PC-3 (cell line): ENCODE data around the gene DTNBP1. TPM values are rescaled to one million over a fixed set of nuclear protein-coding genes. Genes with fewer than 3 reads are reported as not detected.

ENCODE experiments used
- ATAC-seq: fragments of 200-7000 bp; cut with Tn5 transposase; 2 replicates; pipeline ENCODE4 v1.9.1; 2020; ENCODE audit warnings: mild to moderate bottlenecking, moderate library complexity
- BruUV-seq: library from RNA; stranded (reverse); fragments of 400-500 nt; replicated peaks from 2 replicates; lab custom pipeline; 2021; lab: Mats Ljungman, UMichigan
- CTCF ChIA-PET: fragments of 300-600 bp; sonication (Branson Sonifier 250); formaldehyde crosslinking; loops from one replicate; lab custom pipeline; 2022; ENCODE audit warnings: antibody characterized with exemption; lab: Charles Lee
- POLR2A ChIA-PET: fragments of 300-600 bp; sonication (Branson Sonifier 250); formaldehyde crosslinking; loops from one replicate; lab custom pipeline; 2022; ENCODE audit warnings: antibody characterized with exemption; ENCODE audit not compliant: unreplicated experiment; lab: Charles Lee
- DNase-seq: peaks from one replicate; pipeline ENCODE4 v3.0.0-alpha.2; 2015
- H2AFZ ChIP-seq: fragments of 300-600 bp; sonication (generic); 2 replicates; pipeline ENCODE4 v1.6.0; 2016; ENCODE audit warnings: antibody characterized with exemption, low read length
- H3F3A ChIP-seq: fragments of 300-600 bp; sonication (generic); one replicate; pipeline ENCODE4 v1.6.0; 2017; ENCODE audit warnings: antibody characterized with exemption, low read length, control low read depth, mild to moderate bottlenecking; ENCODE audit not compliant: unreplicated experiment
- H3K27ac ChIP-seq: fragments of 300-600 bp; sonication (generic); 2 replicates; pipeline ENCODE4 v1.5.1; 2016; ENCODE audit warnings: mild to moderate bottlenecking, low read length
- H3K27me3 ChIP-seq: fragments of 300-600 bp; sonication (generic); 2 replicates; pipeline ENCODE4 v1.6.1; 2016; ENCODE audit warnings: low read length, mixed read lengths
- H3K36me3 ChIP-seq: fragments of 300-600 bp; sonication (generic); 2 replicates; pipeline ENCODE4 v1.6.1; 2016; ENCODE audit warnings: low read depth, mixed run types, low read length, mixed read lengths
- H3K4me1 ChIP-seq: fragments of 300-600 bp; sonication (generic); 2 replicates; pipeline ENCODE4 v1.5.1; 2016; ENCODE audit warnings: low read length; ENCODE audit not compliant: insufficient read depth
- H3K4me2 ChIP-seq: fragments of 300-600 bp; sonication (generic); 2 replicates; pipeline ENCODE4 v1.6.0; 2016; ENCODE audit warnings: low read length
- H3K4me3 ChIP-seq: fragments of 300-600 bp; sonication (generic); 2 replicates; pipeline ENCODE4 v1.5.1; 2016; ENCODE audit warnings: mild to moderate bottlenecking, low read length, mixed read lengths
- H3K79me2 ChIP-seq: fragments of 300-600 bp; sonication (generic); 2 replicates; pipeline ENCODE4 v1.6.1; 2017; ENCODE audit warnings: low read length, mixed read lengths
- H3K9ac ChIP-seq: fragments of 300-600 bp; sonication (generic); 2 replicates; pipeline ENCODE4 v1.6.0; 2016; ENCODE audit warnings: mild to moderate bottlenecking, low read length
- H3K9me2 ChIP-seq: fragments of 300-600 bp; sonication (generic); replicated peaks from 2 replicates; pipeline ENCODE4 v1.6.1; 2016; ENCODE audit warnings: mixed run types, low read length, mixed read lengths
- H3K9me3 ChIP-seq: fragments of 300-600 bp; sonication (generic); 2 replicates; pipeline ENCODE4 v1.6.1; 2016; ENCODE audit warnings: low read length, mixed read lengths
- H4K20me1 ChIP-seq: fragments of 300-600 bp; sonication (generic); 2 replicates; pipeline ENCODE4 v1.6.1; 2016; ENCODE audit warnings: low read length, mixed read lengths
- CTCF ChIP-seq: fragments of 300-600 bp; sonication (generic); conservative IDR thresholded peaks from 2 replicates; pipeline ENCODE4 v1.5.1; 2017; ENCODE audit warnings: antibody characterized with exemption, low read depth, mild to moderate bottlenecking, low read length
- EZH2 ChIP-seq: fragments of 300-600 bp; sonication (generic); IDR thresholded peaks from one replicate; pipeline ENCODE4 v1.6.1; 2017; ENCODE audit warnings: antibody characterized with exemption, mild to moderate bottlenecking, low read length; ENCODE audit not compliant: unreplicated experiment
- EZH2phosphoT487 ChIP-seq: fragments of 300-600 bp; sonication (generic); IDR thresholded peaks from 2 replicates; pipeline ENCODE4 v1.6.1; 2018; ENCODE audit warnings: mild to moderate bottlenecking, antibody characterized with exemption, low read length, borderline replicate concordance
- intact Hi-C: fragments of 100-400 bp; cut with micrococcal nuclease; formaldehyde crosslinking; loops from 2 replicates; pipeline ENCODE4 v1.9.0; 2023
- total RNA-seq: library from RNA; depleted of rRNA; stranded (reverse); fragments of >200 nt; gene quantifications from 2 replicates; pipeline ENCODE4 v1.2.3, GENCODE V29; 2014

DTNBP1 gene
- total RNA-seq, 1 experiment from 2014 or later = 7.9 TPM

- Histone ChIP-seq H3K79me2 (no peaks in the 10 kb centered on the region), H3F3A (no peaks in the 10 kb centered on the region), H3K27me3 (no peaks in the 10 kb centered on the region), H3K36me3 (peaks cover 12% of the 10 kb centered on the region), H3K9me2 (no peaks in the 10 kb centered on the region), H3K4me1 (no peaks in the 10 kb centered on the region), H3K9ac (no peak overlapping the region), H3K4me2 (no peak overlapping the region), H3K27ac (no peak overlapping the region), H3K4me3 (no peak overlapping the region), H4K20me1 (no peaks in the 10 kb centered on the region), H2AFZ (no peak overlapping the region), H3K9me3 (no peaks in the 10 kb centered on the region)
- DNase-seq (no peak), ATAC-seq (peak; percentile 17; the same call in 1 of the 2 replicates)
- intact Hi-C loops = no loop called here
- no peak for TF ChIP-seq EZH2
- no peak for TF ChIP-seq CTCF
- no peak for TF ChIP-seq EZH2phosphoT487
- POLR2A ChIA-PET = no interaction called here
- no TSS peak for BruUV-seq
- CTCF ChIA-PET = no interaction called here
Observed at GRCh38 chr6:15513801-15514711, 148.8 kb downstream of the DTNBP1 start.

DNA sequence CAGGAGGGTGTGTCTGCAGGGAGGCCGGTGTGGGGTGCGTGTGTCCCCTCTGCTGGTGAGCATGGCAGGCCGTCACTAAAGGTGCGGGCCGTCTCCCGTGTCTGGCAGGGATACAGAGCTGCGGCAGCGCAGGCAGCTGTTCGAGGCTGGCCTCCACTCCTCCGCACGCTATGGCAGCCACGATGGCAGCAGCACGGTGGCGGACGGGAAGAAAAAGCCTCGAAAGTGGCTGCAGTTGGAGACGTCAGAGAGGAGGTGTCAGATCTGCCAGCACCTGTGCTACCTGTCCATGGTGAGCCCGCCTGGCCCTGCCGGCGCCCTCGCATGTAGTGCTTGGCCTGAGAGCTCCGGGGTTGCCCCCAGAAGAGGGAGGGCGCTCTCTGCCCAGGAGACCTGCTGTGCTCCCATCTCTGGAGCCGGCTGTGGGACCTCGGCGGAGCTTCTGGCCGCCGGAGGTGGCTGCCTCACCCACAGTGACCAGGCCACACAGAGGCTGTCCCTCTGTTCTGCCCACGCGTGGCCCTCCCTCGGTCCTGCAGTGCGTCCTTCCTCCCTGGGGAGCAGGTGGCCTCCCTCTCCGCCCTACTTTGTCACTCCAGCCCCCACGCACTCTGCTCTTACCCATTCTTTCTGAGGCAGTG is 149.6 kb downstream of the DTNBP1 start:
- Histone ChIP-seq H4K20me1 (no peaks in the 10 kb centered on the region), H3K27me3 (no peaks in the 10 kb centered on the region), H3K4me1 (no peaks in the 10 kb centered on the region), H3K9ac (no peak overlapping the region), H3K9me2 (no peaks in the 10 kb centered on the region), H3K36me3 (peaks cover 12% of the 10 kb centered on the region), H3K4me2 (no peak overlapping the region), H3K4me3 (no peak overlapping the region), H3K9me3 (no peaks in the 10 kb centered on the region), H2AFZ (no peak overlapping the region), H3F3A (no peaks in the 10 kb centered on the region), H3K79me2 (no peaks in the 10 kb centered on the region), H3K27ac (no peak overlapping the region)
- no peak for DNase-seq
- no peak for TF ChIP-seq CTCF
- TF ChIP-seq EZH2phosphoT487 = no peak
- TF ChIP-seq EZH2 = no peak
- ChIA-PET CTCF (no interaction called here), POLR2A (no interaction called here)
- intact Hi-C loops = no loop called here
- ATAC-seq = no peak
- no TSS peak for BruUV-seq

DNA sequence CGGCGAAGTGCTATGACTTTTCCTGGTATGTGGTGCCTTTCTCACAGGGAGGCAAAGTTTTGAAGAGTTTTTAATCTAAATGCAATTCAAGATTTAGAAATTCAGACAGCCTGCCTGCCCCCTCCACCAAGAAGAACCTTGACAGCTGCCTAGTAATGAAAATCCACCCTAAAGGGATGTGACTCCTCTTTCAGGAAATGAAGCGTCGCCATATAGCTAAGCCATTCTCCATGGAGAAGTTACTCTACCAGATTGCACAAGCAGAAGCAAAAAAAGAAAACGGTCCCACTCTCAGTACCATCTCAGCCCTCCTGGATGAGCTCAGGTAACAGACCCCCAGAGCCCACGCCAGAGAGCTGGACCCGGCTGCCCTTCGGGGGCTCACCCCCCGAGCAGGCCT is 150.1 kb downstream of the DTNBP1 start:
- Histone ChIP-seq H3K36me3 (peaks cover 12% of the 10 kb centered on the region), H3K27ac (no peak overlapping the region), H3K79me2 (no peaks in the 10 kb centered on the region), H3K4me3 (no peak overlapping the region), H2AFZ (no peak overlapping the region), H3K4me2 (no peak overlapping the region), H3K9me3 (no peaks in the 10 kb centered on the region), H3K27me3 (no peaks in the 10 kb centered on the region), H3K9me2 (no peaks in the 10 kb centered on the region), H3F3A (no peaks in the 10 kb centered on the region), H3K4me1 (no peaks in the 10 kb centered on the region), H4K20me1 (no peaks in the 10 kb centered on the region), H3K9ac (no peak overlapping the region)
- ATAC-seq = no peak
- ChIA-PET CTCF (no interaction called here), POLR2A (no interaction called here)
- no peak for TF ChIP-seq CTCF
- no peak for TF ChIP-seq EZH2phosphoT487
- TF ChIP-seq EZH2 = no peak
- no peak for DNase-seq
- intact Hi-C loops = no loop called here
- BruUV-seq = no TSS peak
